ENCODE measurements around the gene ZFYVE21. TPM values are rescaled to one million over a fixed set of nuclear protein-coding genes. Genes with fewer than 3 reads are reported as not detected.

Gene ZFYVE21
- total RNA-seq, 1 donor, result 36.9 TPM

DNA sequence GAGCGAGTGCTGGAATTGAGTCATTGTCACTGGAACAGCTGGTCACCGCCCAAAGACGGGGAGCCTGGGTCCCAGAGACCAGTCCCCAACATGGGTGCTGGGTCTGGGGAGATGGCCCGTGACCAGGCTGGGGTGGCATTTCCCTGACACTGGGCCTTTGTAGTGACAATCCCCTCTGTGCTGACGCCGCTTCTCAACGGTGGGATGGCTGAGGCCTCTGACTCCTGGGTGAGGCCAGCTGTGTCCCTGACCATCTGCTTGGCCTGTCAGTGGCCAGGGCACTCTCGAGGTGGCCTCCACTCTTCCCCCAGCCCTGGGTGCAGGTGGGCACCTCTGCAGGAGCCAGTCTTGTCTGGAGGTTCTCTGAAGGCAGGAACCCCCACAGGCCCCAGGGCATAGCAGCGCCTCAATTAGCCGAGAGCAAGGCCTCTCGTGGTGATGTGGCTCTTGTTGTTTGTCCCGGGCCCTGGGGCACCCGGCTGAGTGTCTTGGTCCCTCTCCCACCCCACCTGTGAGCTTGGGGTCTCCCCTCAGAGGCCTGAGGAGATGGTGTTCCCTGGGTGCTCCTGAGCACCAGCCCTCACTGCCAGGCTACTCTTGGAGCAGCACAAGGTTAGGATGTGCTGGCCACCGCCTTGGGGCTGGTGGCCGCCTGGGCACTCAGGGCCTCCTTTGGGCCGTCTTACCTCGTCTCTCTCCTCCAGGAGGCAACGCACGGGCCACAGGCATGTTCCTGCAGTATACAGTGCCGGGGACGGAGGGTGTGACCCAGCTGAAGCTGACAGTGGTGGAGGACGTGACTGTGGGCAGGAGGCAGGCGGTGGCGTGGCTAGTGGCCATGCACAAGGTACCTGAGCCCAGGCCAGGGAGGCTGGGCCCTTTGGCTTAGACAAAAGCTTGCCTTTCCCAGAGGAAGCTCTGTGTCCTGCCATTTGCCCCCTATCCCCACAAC lies 16.6 kb downstream of the ZFYVE21 start:
- H2AFZ ChIP-seq (ENCODE audit: low read length), result no peak overlapping the region
- H3K4me1 ChIP-seq (ENCODE audit: insufficient read depth, low read length), result no peaks in the 10 kb centered on the region
- no peak overlapping the region for H3K4me3 ChIP-seq (ENCODE audit: insufficient read depth, low read length)
- no peak overlapping the region for H3K27ac ChIP-seq (ENCODE audit: low read depth, low read length)
- H4K20me1 ChIP-seq (ENCODE audit: insufficient read depth, low read length), result peaks cover 3% of the 10 kb centered on the region
- H3K36me3 ChIP-seq (ENCODE audit: insufficient read depth, low read length), result peaks cover 27% of the 10 kb centered on the region
- TF ChIP-seq, protein P1, sequence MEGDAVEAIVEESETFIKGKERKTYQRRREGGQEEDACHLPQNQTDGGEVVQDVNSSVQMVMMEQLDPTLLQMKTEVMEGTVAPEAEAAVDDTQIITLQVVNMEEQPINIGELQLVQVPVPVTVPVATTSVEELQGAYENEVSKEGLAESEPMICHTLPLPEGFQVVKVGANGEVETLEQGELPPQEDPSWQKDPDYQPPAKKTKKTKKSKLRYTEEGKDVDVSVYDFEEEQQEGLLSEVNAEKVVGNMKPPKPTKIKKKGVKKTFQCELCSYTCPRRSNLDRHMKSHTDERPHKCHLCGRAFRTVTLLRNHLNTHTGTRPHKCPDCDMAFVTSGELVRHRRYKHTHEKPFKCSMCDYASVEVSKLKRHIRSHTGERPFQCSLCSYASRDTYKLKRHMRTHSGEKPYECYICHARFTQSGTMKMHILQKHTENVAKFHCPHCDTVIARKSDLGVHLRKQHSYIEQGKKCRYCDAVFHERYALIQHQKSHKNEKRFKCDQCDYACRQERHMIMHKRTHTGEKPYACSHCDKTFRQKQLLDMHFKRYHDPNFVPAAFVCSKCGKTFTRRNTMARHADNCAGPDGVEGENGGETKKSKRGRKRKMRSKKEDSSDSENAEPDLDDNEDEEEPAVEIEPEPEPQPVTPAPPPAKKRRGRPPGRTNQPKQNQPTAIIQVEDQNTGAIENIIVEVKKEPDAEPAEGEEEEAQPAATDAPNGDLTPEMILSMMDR (IDR thresholded peaks at IDR 0.05; ENCODE audit: extremely low read depth, low read depth, low read length), result no peak
- no peaks in the 10 kb centered on the region for H3K27me3 ChIP-seq (ENCODE audit: insufficient read depth, low read length)
- H3K4me2 ChIP-seq (ENCODE audit: insufficient read depth, low read length), result no peak overlapping the region
- no peaks in the 10 kb centered on the region for H3K9me3 ChIP-seq (ENCODE audit: low read depth, low read length)
- peak; percentile 69 for DNase-seq (ENCODE audit: insufficient read length, low spot score, missing footprints)
- peaks cover 14% of the 10 kb centered on the region for H3K79me2 ChIP-seq (ENCODE audit: insufficient read depth, low read length)

DNA sequence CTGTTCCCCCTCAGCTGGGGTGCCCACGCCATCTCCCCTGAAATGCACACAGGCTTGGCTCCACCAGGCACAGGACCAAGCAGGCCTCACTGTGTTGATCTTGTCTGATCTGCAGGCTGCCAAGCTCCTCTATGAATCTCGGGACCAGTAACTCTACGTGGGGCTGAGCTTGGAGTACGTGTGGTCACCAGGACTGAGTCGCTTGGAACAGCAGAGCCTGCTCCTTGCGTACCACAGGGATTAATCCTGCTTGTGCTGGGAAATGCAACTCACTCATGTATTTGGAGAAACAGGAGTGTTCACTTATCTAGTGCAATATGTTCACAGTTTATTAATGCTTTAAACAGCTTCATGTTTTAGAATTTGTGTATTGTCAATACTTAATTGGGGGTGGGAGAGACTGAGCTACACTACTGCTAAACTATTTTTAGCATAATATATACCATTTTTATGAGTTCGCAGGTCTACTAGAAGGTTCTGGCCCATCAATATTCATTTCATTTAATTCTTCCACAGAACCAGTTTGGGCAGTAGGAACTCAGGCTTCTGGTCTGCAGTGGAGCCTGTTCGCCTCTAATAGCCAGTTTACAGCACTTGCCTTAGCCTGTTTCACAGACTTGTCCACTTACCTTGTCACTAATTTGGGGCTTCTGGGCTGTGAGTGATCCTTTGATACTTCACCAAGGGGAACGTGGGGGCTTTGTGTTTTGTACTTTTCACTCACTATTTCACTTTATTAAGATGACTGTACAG lies 17.4 kb downstream of the ZFYVE21 start:
- Histone ChIP-seq H3K4me2 (ENCODE audit: insufficient read depth, low read length) (no peak overlapping the region), H3K4me3 (ENCODE audit: insufficient read depth, low read length) (no peak overlapping the region), H3K36me3 (ENCODE audit: insufficient read depth, low read length) (peaks cover 27% of the 10 kb centered on the region), H3K79me2 (ENCODE audit: insufficient read depth, low read length) (peaks cover 6% of the 10 kb centered on the region), H3K9me3 (ENCODE audit: low read depth, low read length) (no peaks in the 10 kb centered on the region), H3K4me1 (ENCODE audit: insufficient read depth, low read length) (no peaks in the 10 kb centered on the region), H4K20me1 (ENCODE audit: insufficient read depth, low read length) (peaks cover 3% of the 10 kb centered on the region), H3K27ac (ENCODE audit: low read depth, low read length) (no peak overlapping the region), H3K27me3 (ENCODE audit: insufficient read depth, low read length) (no peaks in the 10 kb centered on the region), H2AFZ (ENCODE audit: low read length) (no peak overlapping the region)
- TF ChIP-seq, protein P1 (IDR thresholded peaks at IDR 0.05; ENCODE audit: extremely low read depth, low read depth, low read length), result no peak
- DNase-seq (ENCODE audit: insufficient read length, low spot score, missing footprints), result peak; percentile 50

DNA sequence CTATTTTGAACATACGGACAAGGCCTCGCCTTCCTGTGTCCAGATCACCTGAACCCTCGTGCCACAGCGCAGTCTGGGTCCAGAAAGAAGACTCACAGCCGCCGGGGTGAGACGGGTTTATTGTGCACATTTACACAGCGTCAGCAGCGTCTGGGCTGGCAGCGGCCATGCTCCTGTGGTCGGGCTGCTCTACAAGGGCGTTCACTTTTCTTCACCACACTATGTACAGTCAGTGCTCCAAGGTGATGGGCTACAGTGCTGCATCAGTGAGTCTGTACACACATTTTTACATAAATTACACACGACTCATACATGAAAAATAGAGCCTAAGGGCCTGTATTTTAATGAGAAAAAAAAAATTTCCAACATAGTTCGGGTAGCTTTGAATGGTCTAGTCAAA lies 18.0 kb downstream of the ZFYVE21 start:
- Histone ChIP-seq H3K4me1 (ENCODE audit: insufficient read depth, low read length) (no peaks in the 10 kb centered on the region), H4K20me1 (ENCODE audit: insufficient read depth, low read length) (peaks cover 3% of the 10 kb centered on the region), H3K9me3 (ENCODE audit: low read depth, low read length) (no peaks in the 10 kb centered on the region), H3K27me3 (ENCODE audit: insufficient read depth, low read length) (no peaks in the 10 kb centered on the region), H3K4me3 (ENCODE audit: insufficient read depth, low read length) (no peak overlapping the region), H3K27ac (ENCODE audit: low read depth, low read length) (no peak overlapping the region), H2AFZ (ENCODE audit: low read length) (no peak overlapping the region), H3K79me2 (ENCODE audit: insufficient read depth, low read length) (peaks cover under 1% of the 10 kb centered on the region), H3K4me2 (ENCODE audit: insufficient read depth, low read length) (no peak overlapping the region), H3K36me3 (ENCODE audit: insufficient read depth, low read length) (peaks cover 29% of the 10 kb centered on the region)
- peak; percentile 41 for DNase-seq (ENCODE audit: insufficient read length, low spot score, missing footprints)
- TF ChIP-seq, protein P1 (IDR thresholded peaks at IDR 0.05; ENCODE audit: extremely low read depth, low read depth, low read length), result no peak
